Measurements from ENCODE around the gene AKT1S1.

- TF ChIP-seq POLR2G (IDR thresholded peaks at IDR 0.05; ENCODE audit: low read depth, low read length) (no peak), PHF21A (CRISPR knock-in tag; IDR thresholded peaks at IDR 0.05) (no peak)
Measured at GRCh38 chr19:49853852-49854377, 23.2 kb downstream of the AKT1S1 start.
